GM12878 (cell line): ENCODE results near the gene OS9. TPM values are rescaled to one million over a fixed set of nuclear protein-coding genes. Genes with fewer than 3 reads are reported as not detected.

Experiments used
- ATAC-seq: fragments of 200-7000 bp; cut with Tn5 transposase; 3 replicates; pipeline ENCODE4 v1.9.1; 2020; ENCODE audit warnings: mild to moderate bottlenecking, moderate library complexity
- BruUV-seq: library from RNA; stranded (reverse); fragments of 400-500 nt; replicated peaks from 2 replicates; lab custom pipeline; 2021; lab: Mats Ljungman, UMichigan
- CTCF ChIA-PET: fragments of 300-600 bp; sonication (Branson Sonifier 250); formaldehyde crosslinking; extraction: SDS; loops from one replicate; lab custom pipeline; 2021; ENCODE audit warnings: inconsistent platforms; lab: Yijun Ruan, JAX
- POLR2A ChIA-PET: fragments of 350-600 bp; formaldehyde crosslinking; extraction: SDS; loops from one replicate; lab custom pipeline; 2021; ENCODE audit warnings: inconsistent platforms; lab: Charles Lee
- RAD21 ChIA-PET: fragments of 300-600 bp; sonication (Branson Sonifier 250); formaldehyde crosslinking; loops from one replicate; lab custom pipeline; 2023; ENCODE audit warnings: antibody characterized with exemption; ENCODE audit not compliant: unreplicated experiment; lab: Charles Lee
- SMC1A ChIA-PET: fragments of 300-600 bp; sonication (Branson Sonifier 250); formaldehyde crosslinking; loops from one replicate; lab custom pipeline; 2023; ENCODE audit not compliant: unreplicated experiment, uncharacterized antibody; lab: Charles Lee
- DNase-seq: peaks from one replicate; pipeline ENCODE4 v3.0.0-alpha.2; 2011; ENCODE audit warnings: low read depth, low spot score
- FAIRE-seq: peaks from 3 replicates; lab custom pipeline; 2011; peaks lifted over from hg19 to GRCh38; lab: Jason Lieb, UNC
- H2AFZ ChIP-seq: 2 replicates; pipeline ENCODE4 v1.6.0; 2011; ENCODE audit warnings: low read depth, low read length, control low read depth; ENCODE audit not compliant: control insufficient read depth
- H3K27ac ChIP-seq: 2 replicates; pipeline ENCODE4 v1.5.1; 2011; ENCODE audit warnings: control low read depth; ENCODE audit not compliant: control insufficient read depth, insufficient read depth
- H3K27me3 ChIP-seq, 2 experiments: replicated peaks in 1 of 2; 2 replicates each; pipeline versions ENCODE4 v1.6.0 to v1.6.1; 2011; ENCODE audit warnings: low read length in 1 of 2; ENCODE audit not compliant: control insufficient read depth in 2 of 2, insufficient read depth in 2 of 2
- H3K36me3 ChIP-seq, 2 experiments: 2 replicates each; pipeline ENCODE4 v1.5.1; 2011; ENCODE audit warnings: low read length in 1 of 2; ENCODE audit not compliant: control insufficient read depth in 2 of 2, insufficient read depth in 2 of 2
- H3K4me1 ChIP-seq: 2 replicates; pipeline ENCODE4 v1.6.1; 2011; ENCODE audit warnings: mild to moderate bottlenecking, low read length, moderate library complexity, mixed read lengths; ENCODE audit not compliant: control insufficient read depth, insufficient read depth
- H3K4me2 ChIP-seq: 2 replicates; pipeline ENCODE4 v1.6.0; 2011; ENCODE audit warnings: control low read depth; ENCODE audit not compliant: control insufficient read depth, insufficient read depth
- H3K4me3 ChIP-seq: fragments of 200-600 bp; sonication (generic); 2 replicates; pipeline ENCODE4 v1.5.1; 2016
- H3K79me2 ChIP-seq: 2 replicates; pipeline ENCODE4 v1.6.0; 2011; ENCODE audit warnings: low read length; ENCODE audit not compliant: control insufficient read depth, insufficient read depth
- H3K9ac ChIP-seq: 2 replicates; pipeline ENCODE4 v1.8.0; 2011; ENCODE audit warnings: low read length, control low read depth, mixed read lengths; ENCODE audit not compliant: control insufficient read depth, insufficient read depth
- H3K9me3 ChIP-seq: replicated peaks from 3 replicates; pipeline ENCODE4 v1.5.1; 2011; ENCODE audit warnings: mild to moderate bottlenecking, low read length; ENCODE audit not compliant: control insufficient read depth, insufficient read depth
- H4K20me1 ChIP-seq: 2 replicates; pipeline ENCODE4 v1.6.0; 2011; ENCODE audit not compliant: control insufficient read depth, insufficient read depth
- HCFC1 ChIP-seq: fragments of 150-350 bp; IDR thresholded peaks from 2 replicates; pipeline ENCODE4 v1.6.1; 2014; ENCODE audit warnings: low read length
- NFYB ChIP-seq: IDR thresholded peaks from 2 replicates; pipeline ENCODE4 v1.6.1; 2011; ENCODE audit warnings: low read depth, mild to moderate bottlenecking, low read length, improper control_type of control experiment, moderate library complexity; ENCODE audit not compliant: insufficient read depth
- NR2F1 ChIP-seq: fragments of 450-650 bp; conservative IDR thresholded peaks from 2 replicates; pipeline ENCODE4 v1.6.1; 2017; ENCODE audit warnings: mild to moderate bottlenecking
- POLR2A ChIP-seq: IDR thresholded peaks from 2 replicates; pipeline ENCODE4 v1.6.1; 2011; ENCODE audit warnings: low read depth, mild to moderate bottlenecking, low read length
- RCOR1 ChIP-seq: conservative IDR thresholded peaks from 2 replicates; pipeline ENCODE4 v1.6.1; 2012; ENCODE audit warnings: low read depth, low read length, improper control_type of control experiment
- SMARCA5 ChIP-seq: fragments of 450-650 bp; IDR thresholded peaks from 2 replicates; pipeline ENCODE4 v1.6.1; 2017; ENCODE audit warnings: mild to moderate bottlenecking
- ZNF207 ChIP-seq: fragments of 450-650 bp; IDR thresholded peaks from 2 replicates; pipeline ENCODE4 v1.6.1; 2014; ENCODE audit warnings: antibody characterized with exemption, mild to moderate bottlenecking, borderline replicate concordance
- ZNF687 ChIP-seq: fragments of 450-650 bp; IDR thresholded peaks from 2 replicates; pipeline ENCODE4 v1.6.1; 2017; ENCODE audit warnings: mild to moderate bottlenecking, moderate library complexity
- WGBS: methylation state at CpG from one replicate; pipeline ENCODE4 v1.1.6; 2016; ENCODE audit warnings: low lambda C conversion rate; ENCODE audit not compliant: insufficient replicate concordance, insufficient coverage; ENCODE audit errors: missing lambda C conversion rate; 5-methylcytosine and 5-hydroxymethylcytosine counted together
- in situ Hi-C: fragments of 300-500 bp; cut with MboI; formaldehyde crosslinking; loops from 9 replicates; pipeline ENCODE4 v1.14.3; 2018; ENCODE audit warnings: mixed read lengths
- intact Hi-C: fragments of 100-400 bp; cut with micrococcal nuclease; formaldehyde crosslinking; loops from one replicate; pipeline ENCODE4 v1.14.2; 2022; ENCODE audit not compliant: unreplicated experiment
- polyA plus RNA-seq, 11 experiments: library from polyadenylated mRNA; depleted of rRNA in 4 of 11; unstranded in 6 of 11; stranded (reverse) in 5 of 11; fragments of >200 nt; fragmentation: Nextera tagmentation in 4 of 11; fragmentation: Illumina TruSeq in 1 of 11; extraction: Ambion mirVana in 4 of 11; extraction: Trizol in 1 of 11; gene quantifications; 1 replicate in 1 of 11; 2 replicates in 10 of 11; pipeline versions ENCODE4 v1.2.1 to v1.2.3, GENCODE V29; 2011 to 2016; ENCODE audit warnings: inconsistent platforms in 2 of 11, missing spikeins in 2 of 11, low read depth in 1 of 11
- total RNA-seq, 4 experiments: library from RNA; depleted of rRNA in 3 of 4; stranded (reverse); fragments of >200 nt in 3 of 4; fragmentation: Illumina TruSeq in 1 of 4; extraction: Trizol in 1 of 4; gene quantifications; 2 replicates each; pipeline versions ENCODE4 v1.2.1 to v1.2.3, GENCODE V29; 2013 to 2021

OS9 gene
- total and polyA plus RNA-seq, 10 of the 15 experiments (the other 5 are each of a cell fraction or from before 2014, with no cell fraction given), result 5.2 to 106 (median 79.1) TPM

- H3K27ac ChIP-seq, result no peak overlapping the region
- no peaks in the 10 kb centered on the region; the same call in 2 of the 3 replicates for H3K9me3 ChIP-seq
- peaks cover 0 to 3% of the 10 kb centered on the region in 2 experiments; a peak in 2 of 4 replicates for H3K36me3 ChIP-seq
- no peaks in the 10 kb centered on the region for H3K27me3 ChIP-seq
- DNase-seq (no peak), FAIRE-seq (no peak), ATAC-seq (no peak)
- H2AFZ ChIP-seq, result no peak overlapping the region
- H3K4me2 ChIP-seq, result no peak overlapping the region
- H3K4me3 ChIP-seq, result no peak overlapping the region
- in situ Hi-C loops, result no loop called here
- BruUV-seq, result no TSS peak
- intact Hi-C loops, result loop anchor here (5.0 to 10.0 kb wide), 2 partner anchors 74 to 284 kb away; partner anchors contain the start of gene ARHGAP9
- no peaks in the 10 kb centered on the region; the same call in 1 of the 2 replicates for H3K79me2 ChIP-seq
- ChIA-PET RAD21 (interaction anchor here (1.1 to 1.5 kb wide), 2 partner anchors 138 to 175 kb away, joined by 3 to 4 read pairs; no protein-coding TSS in a partner anchor), SMC1A (interaction anchor here (0.5 to 1.1 kb wide), 2 partner anchors 13 to 16 kb away, joined by 3 to 5 read pairs; partner anchors contain the start of genes EEF1AKMT3 and METTL1), CTCF (interaction anchor here (0.7 to 2.0 kb wide), 21 partner anchors 11 to 185 kb away, joined by 3 to 11 read pairs (median 4); partner anchors contain the start of genes AVIL, EEF1AKMT3, METTL1 and OS9), POLR2A (no interaction called here)
- H3K9ac ChIP-seq, result no peak overlapping the region
- TF ChIP-seq NFYB (no peak), ZNF207 (no peak), ZNF687 (no peak), RCOR1 (no peak), POLR2A (no peak; the same call in 1 of the 2 replicates), SMARCA5 (no peak), HCFC1 (no peak), NR2F1 (no peak)
- H4K20me1 ChIP-seq, result no peaks in the 10 kb centered on the region; the same call in 1 of the 2 replicates
- peaks cover 15% of the 10 kb centered on the region for H3K4me1 ChIP-seq
- 91% methylated on average over 25 of the region's 25 CpGs for WGBS
Measured at GRCh38 chr12:57758552-57759359, 64.8 kb downstream of the OS9 start.
